B cell (primary cell): ENCODE results near the gene GADD45A. TPM values are rescaled to one million over a fixed set of nuclear protein-coding genes. Genes with fewer than 3 reads are reported as not detected.

Experiments
- ATAC-seq: fragments of 200-7000 bp; cut with Tn5 transposase; one replicate; pipeline ENCODE4 v1.10.0; 2021; ENCODE audit warnings: low read depth, mild to moderate bottlenecking, moderate number of reproducible peaks, moderate library complexity
- CTCF ChIA-PET: fragments of 350-600 bp; sonication (Branson Sonifier 250); formaldehyde crosslinking; loops from one replicate; lab custom pipeline; 2021; ENCODE audit warnings: antibody characterized with exemption, inconsistent platforms; lab: Charles Lee
- POLR2A ChIA-PET: fragments of 350-600 bp; sonication (Branson Sonifier 250); formaldehyde crosslinking; loops from one replicate; lab custom pipeline; 2021; ENCODE audit warnings: antibody characterized with exemption; lab: Charles Lee
- DNase-seq: peaks from one replicate; pipeline ENCODE4 v3.0.0; 2013
- H2AFZ ChIP-seq: 2 replicates; pipeline ENCODE4 v1.6.1; 2012; ENCODE audit warnings: mild to moderate bottlenecking, low read depth, low read length; ENCODE audit not compliant: insufficient read depth, poor library complexity, severe bottlenecking
- H3K27ac ChIP-seq, 2 donors: 1 replicate in 1 of 2; 2 replicates in 1 of 2; pipeline ENCODE4 v1.5.1; 2012 to 2013; ENCODE audit warnings: low read length in 2 of 2, mild to moderate bottlenecking in 2 of 2, moderate library complexity in 1 of 2
- H3K27me3 ChIP-seq, 4 experiments: fragments of 200-600 bp in 1 of 4; sonication (generic) in 1 of 4; replicated peaks in 1 of 4; 1 replicate in 2 of 4; 2 replicates in 2 of 4; pipeline versions ENCODE4 v1.6.1 to v1.7.0; 2013 to 2016; ENCODE audit warnings: low read length in 3 of 4, mild to moderate bottlenecking in 2 of 4, mixed read lengths in 1 of 4, moderate library complexity in 1 of 4; ENCODE audit not compliant: insufficient read depth in 4 of 4, control insufficient read depth in 3 of 4; ENCODE audit errors: control extremely low read depth in 1 of 4
- H3K36me3 ChIP-seq, 2 experiments: replicated peaks in 1 of 2; 1 replicate in 1 of 2; 2 replicates in 1 of 2; pipeline versions ENCODE4 v1.6.1 to v1.7.1; 2013; ENCODE audit warnings: low read length in 1 of 2; ENCODE audit not compliant: insufficient read depth in 2 of 2, control insufficient read depth in 1 of 2; ENCODE audit errors: control extremely low read depth in 1 of 2, extremely low read depth in 1 of 2
- H3K4me1 ChIP-seq, 2 donors: fragments of 200-600 bp in 1 of 2; sonication (generic) in 1 of 2; 1 replicate in 1 of 2; 2 replicates in 1 of 2; pipeline versions ENCODE4 v1.5.1 to v1.6.1; 2013 to 2017; ENCODE audit warnings: low read length in 2 of 2; ENCODE audit not compliant: control insufficient read depth in 2 of 2, insufficient read depth in 2 of 2
- H3K4me2 ChIP-seq: replicated peaks from 2 replicates; pipeline ENCODE3; 2012; ENCODE audit warnings: mild to moderate bottlenecking, low read depth, low read length; ENCODE audit not compliant: poor library complexity, severe bottlenecking
- H3K4me3 ChIP-seq, 5 experiments: fragments of 200-600 bp in 1 of 5; sonication (generic) in 1 of 5; 1 replicate in 3 of 5; 2 replicates in 2 of 5; pipeline versions ENCODE4 v1.5.1 to v1.7.0; 2011 to 2016; ENCODE audit warnings: low read length in 4 of 5, mild to moderate bottlenecking in 4 of 5, low read depth in 2 of 5, control low read depth in 1 of 5, moderate library complexity in 1 of 5; ENCODE audit not compliant: insufficient read depth in 1 of 5; ENCODE audit errors: control extremely low read depth in 1 of 5, extremely low read depth in 1 of 5
- H3K79me2 ChIP-seq: fragments of 200-600 bp; sonication (generic); one replicate; pipeline ENCODE4 v1.6.0; 2016; ENCODE audit warnings: low read length; ENCODE audit not compliant: control insufficient read depth, insufficient read depth
- H3K9ac ChIP-seq: fragments of 200-600 bp; sonication (generic); 2 replicates; pipeline ENCODE4 v1.6.1; 2017; ENCODE audit warnings: mild to moderate bottlenecking, low read length, moderate library complexity
- H3K9me3 ChIP-seq, 3 donors: one replicate each; pipeline versions ENCODE4 v1.6.1 to v1.7.1; 2013; ENCODE audit warnings: low read length in 2 of 3; ENCODE audit not compliant: control insufficient read depth in 2 of 3, insufficient read depth in 1 of 3; ENCODE audit errors: control extremely low read depth in 1 of 3
- H4K20me1 ChIP-seq: 2 replicates; pipeline ENCODE4 v1.6.0; 2012; ENCODE audit warnings: mild to moderate bottlenecking, low read length; ENCODE audit not compliant: insufficient read depth, control insufficient read depth, poor library complexity, severe bottlenecking
- H3K27ac Mint-ChIP-seq: one replicate; pipeline ENCODE4 v1.8.0; 2021; ENCODE audit warnings: mixed read lengths
- H3K27me3 Mint-ChIP-seq: one replicate; pipeline ENCODE4 v1.8.0; 2021; ENCODE audit warnings: mixed read lengths
- H3K4me1 Mint-ChIP-seq: one replicate; pipeline ENCODE4 v1.8.0; 2021; ENCODE audit warnings: mixed read lengths
- H3K4me3 Mint-ChIP-seq: one replicate; pipeline ENCODE4 v1.8.0; 2021; ENCODE audit warnings: mixed read lengths
- H3K9me3 Mint-ChIP-seq: one replicate; pipeline ENCODE4 v1.8.0; 2022; ENCODE audit warnings: mixed read lengths; ENCODE audit not compliant: insufficient read depth
- EZH2 ChIP-seq: IDR thresholded peaks from 2 replicates; pipeline ENCODE4 v1.6.1; 2012; ENCODE audit warnings: borderline replicate concordance, low read depth, mild to moderate bottlenecking, moderate library complexity, low read length; ENCODE audit not compliant: insufficient read depth, poor library complexity, severe bottlenecking
- WGBS: methylation state at CpG from one replicate; pipeline ENCODE4 v1.1.5; 2013; ENCODE audit warnings: missing lambda C conversion rate; ENCODE audit not compliant: insufficient coverage; 5-methylcytosine and 5-hydroxymethylcytosine counted together
- intact Hi-C: fragments of 100-400 bp; cut with micrococcal nuclease; formaldehyde crosslinking; loops from one replicate; pipeline ENCODE4 v1.10.0; 2022
- polyA plus RNA-seq: library from polyadenylated mRNA; depleted of rRNA; stranded (reverse); fragments of >200 nt; gene quantifications from 2 replicates; pipeline ENCODE4 v1.2.3, GENCODE V29; 2012
- total RNA-seq, 2 donors: library from RNA; stranded (reverse); fragments of 120-200 nt in 1 of 2; gene quantifications; 1 replicate in 1 of 2; 2 replicates in 1 of 2; pipeline versions ENCODE4 v1.2.3 to v1.2.4, GENCODE V29; 2013 to 2022
- TF ChIP-seq, protein P1 (sequence below): fragments of 200-600 bp; IDR thresholded peaks from one replicate; pipeline ENCODE4 v1.8.0; 2022; ENCODE audit warnings: antibody characterized with exemption, mild to moderate bottlenecking

GADD45A gene
- total and polyA plus RNA-seq, 2 donors (not counting 1 experiment from before 2014, with no cell fraction given) = 11.6 to 21.1 TPM

DNA sequence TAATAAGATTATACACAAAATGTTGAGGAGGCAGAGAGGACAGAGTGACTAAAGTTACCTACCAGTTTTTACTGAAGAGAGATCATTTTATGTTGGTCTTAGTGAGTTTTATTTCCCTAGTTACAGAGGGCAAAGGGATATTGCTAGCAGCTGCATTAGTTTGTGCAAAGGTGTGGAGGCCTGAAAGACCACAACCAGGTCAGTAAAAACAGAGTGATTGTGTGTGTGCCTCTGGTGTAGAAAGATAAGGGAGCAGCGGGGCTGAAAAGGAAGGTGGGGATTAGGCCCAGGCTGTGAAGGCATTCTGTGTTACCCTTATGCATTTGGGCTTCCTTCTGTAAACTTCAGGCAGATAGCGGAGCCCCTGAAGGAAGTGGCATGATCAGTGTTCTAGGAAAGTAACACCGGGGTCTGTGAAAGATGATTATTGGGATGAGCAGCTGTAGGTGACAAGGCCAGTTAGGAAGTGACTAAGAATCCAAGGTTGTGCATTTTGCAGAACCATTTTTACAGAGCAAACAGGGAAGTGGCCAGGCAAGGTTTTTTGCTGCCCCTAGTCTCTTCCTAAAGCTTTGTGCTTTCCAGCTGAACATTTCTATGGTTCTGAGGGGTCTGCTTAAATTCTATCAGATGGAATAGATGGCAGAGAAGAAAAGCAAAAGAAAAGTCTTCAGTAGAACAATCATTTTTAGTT, 3.7 kb downstream of the GADD45A start:
- no peak overlapping the region for H3K4me3 ChIP-seq
- Mint-ChIP-seq H3K4me3 (no peak overlapping the region), H3K9me3 (no peaks in the 10 kb centered on the region), H3K27ac (no peak overlapping the region), H3K4me1 (peaks cover 24% of the 10 kb centered on the region), H3K27me3 (no peaks in the 10 kb centered on the region)
- H3K9me3 ChIP-seq = no peaks in the 10 kb centered on the region
- ATAC-seq = no peak
- ChIA-PET CTCF (interaction anchor here (1.2 kb wide), 1 partner anchor 72 kb away, joined by 4 read pairs; no protein-coding TSS in a partner anchor), POLR2A (no interaction called here)
- peaks cover 16 to 17% of the 10 kb centered on the region in 2 donors for H3K4me1 ChIP-seq
- intact Hi-C loops = loop anchor here (5.0 kb wide), 1 partner anchor 74 kb away; no protein-coding TSS in a partner anchor
- TF ChIP-seq, protein P1, sequence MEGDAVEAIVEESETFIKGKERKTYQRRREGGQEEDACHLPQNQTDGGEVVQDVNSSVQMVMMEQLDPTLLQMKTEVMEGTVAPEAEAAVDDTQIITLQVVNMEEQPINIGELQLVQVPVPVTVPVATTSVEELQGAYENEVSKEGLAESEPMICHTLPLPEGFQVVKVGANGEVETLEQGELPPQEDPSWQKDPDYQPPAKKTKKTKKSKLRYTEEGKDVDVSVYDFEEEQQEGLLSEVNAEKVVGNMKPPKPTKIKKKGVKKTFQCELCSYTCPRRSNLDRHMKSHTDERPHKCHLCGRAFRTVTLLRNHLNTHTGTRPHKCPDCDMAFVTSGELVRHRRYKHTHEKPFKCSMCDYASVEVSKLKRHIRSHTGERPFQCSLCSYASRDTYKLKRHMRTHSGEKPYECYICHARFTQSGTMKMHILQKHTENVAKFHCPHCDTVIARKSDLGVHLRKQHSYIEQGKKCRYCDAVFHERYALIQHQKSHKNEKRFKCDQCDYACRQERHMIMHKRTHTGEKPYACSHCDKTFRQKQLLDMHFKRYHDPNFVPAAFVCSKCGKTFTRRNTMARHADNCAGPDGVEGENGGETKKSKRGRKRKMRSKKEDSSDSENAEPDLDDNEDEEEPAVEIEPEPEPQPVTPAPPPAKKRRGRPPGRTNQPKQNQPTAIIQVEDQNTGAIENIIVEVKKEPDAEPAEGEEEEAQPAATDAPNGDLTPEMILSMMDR = no peak
- no peak for TF ChIP-seq EZH2
- H3K4me2 ChIP-seq = no peak overlapping the region
- no peaks in the 10 kb centered on the region for H4K20me1 ChIP-seq
- DNase-seq = no peak
- peaks cover 0 to 7% of the 10 kb centered on the region in 2 experiments for H3K36me3 ChIP-seq
- H3K9ac ChIP-seq = no peak overlapping the region
- H3K79me2 ChIP-seq = no peaks in the 10 kb centered on the region
- no peak overlapping the region for H2AFZ ChIP-seq
- no peak overlapping the region for H3K27ac ChIP-seq
- 85% methylated on average over 2 of the region's 3 CpGs for WGBS
- H3K27me3 ChIP-seq = no peaks in the 10 kb centered on the region

DNA sequence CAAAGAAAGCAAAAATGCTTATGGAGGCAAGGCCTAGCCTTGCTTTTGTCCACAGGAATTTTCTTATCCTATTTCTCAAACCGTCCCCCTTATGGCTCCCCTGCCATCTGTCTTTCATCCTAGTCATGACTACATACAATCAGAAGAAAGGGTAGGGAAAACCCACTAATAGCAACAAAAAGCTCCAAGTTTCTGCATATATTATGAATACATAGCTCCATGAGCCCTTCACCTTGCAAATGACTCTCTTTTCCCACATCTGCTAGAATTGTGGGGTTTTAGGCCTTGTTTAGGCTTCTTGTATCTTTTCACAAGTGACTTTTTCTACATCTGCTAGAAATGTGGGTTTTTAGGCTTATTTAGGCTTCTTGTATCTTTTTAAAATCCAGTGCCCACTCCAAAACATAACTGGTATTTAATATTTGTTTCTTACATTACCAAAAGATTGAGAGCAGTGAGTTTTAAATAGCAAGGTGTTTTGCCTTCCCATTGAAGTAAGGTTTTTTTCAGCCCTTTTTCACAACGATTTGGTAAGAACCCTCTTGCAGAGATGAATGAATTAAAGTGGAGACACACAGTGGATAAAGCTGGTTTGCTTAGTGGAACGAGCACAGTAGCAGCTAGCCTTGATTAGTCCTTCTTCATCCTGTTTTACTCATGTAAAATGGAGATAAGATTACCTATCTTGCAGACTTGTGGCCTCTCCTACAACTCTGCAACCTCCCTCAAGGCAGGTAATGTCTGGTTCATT, 4.4 kb downstream of the GADD45A start:
- no peak overlapping the region for H3K4me3 ChIP-seq
- H4K20me1 ChIP-seq = no peaks in the 10 kb centered on the region
- 75% methylated on average over 1 of the region's 3 CpGs for WGBS
- no peaks in the 10 kb centered on the region for H3K27me3 ChIP-seq
- DNase-seq = no peak
- intact Hi-C loops = loop anchor here (5.0 kb wide), 1 partner anchor 73 kb away; no protein-coding TSS in a partner anchor
- no peaks in the 10 kb centered on the region for H3K9me3 ChIP-seq
- no peak for ATAC-seq
- peaks cover 0 to 7% of the 10 kb centered on the region in 2 experiments for H3K36me3 ChIP-seq
- no peak overlapping the region for H3K27ac Mint-ChIP-seq
- no peaks in the 10 kb centered on the region for H3K9me3 Mint-ChIP-seq
- H3K4me1 ChIP-seq = peaks cover 11 to 13% of the 10 kb centered on the region in 2 donors
- no peak overlapping the region for H3K9ac ChIP-seq
- H2AFZ ChIP-seq = no peak overlapping the region
- ChIA-PET POLR2A (no interaction called here), CTCF (no interaction called here)
- TF ChIP-seq, protein P1 = no peak
- TF ChIP-seq EZH2 = no peak
- no peak overlapping the region for H3K4me3 Mint-ChIP-seq
- H3K27ac ChIP-seq = no peak overlapping the region
- no peak overlapping the region for H3K4me2 ChIP-seq
- H3K79me2 ChIP-seq = no peaks in the 10 kb centered on the region
- peaks cover 16% of the 10 kb centered on the region for H3K4me1 Mint-ChIP-seq
- no peaks in the 10 kb centered on the region for H3K27me3 Mint-ChIP-seq
